HepG2 (cell line): ENCODE data around the gene SFXN5. TPM values are rescaled to one million over a fixed set of nuclear protein-coding genes. Genes with fewer than 3 reads are reported as not detected.
A peak's percentile ranks its signal among the peaks of the same experiment; 100 is the strongest.

Experiments
- CTCF ChIP-seq: sonication (generic); formaldehyde crosslinking; IDR thresholded peaks from 2 replicates; pipeline ENCODE4 v1.5.0; 2020; ENCODE audit warnings: mild to moderate bottlenecking, missing genetic modification reagents, moderate library complexity
- E2F5 ChIP-seq: sonication (generic); formaldehyde crosslinking; conservative IDR thresholded peaks from 2 replicates; pipeline ENCODE4 v1.4.0; 2020; ENCODE audit warnings: missing genetic modification reagents
- MIER3 ChIP-seq: IDR thresholded peaks from 2 replicates; pipeline ENCODE4 v1.6.1; 2016; ENCODE audit warnings: missing compliant biosample characterization, borderline replicate concordance
- MTA1 ChIP-seq: sonication (generic); formaldehyde crosslinking; IDR thresholded peaks from 2 replicates; pipeline ENCODE4 v1.4.0; 2020; ENCODE audit warnings: missing genetic modification reagents, mild to moderate bottlenecking, borderline replicate concordance
- NFATC3 ChIP-seq: sonication (generic); formaldehyde crosslinking; IDR thresholded peaks from 2 replicates; pipeline ENCODE4 v1.5.1; 2020; ENCODE audit warnings: mild to moderate bottlenecking, missing genetic modification reagents
- PAXIP1 ChIP-seq: sonication (generic); formaldehyde crosslinking; conservative IDR thresholded peaks from 2 replicates; pipeline ENCODE4 v1.4.0; 2020; ENCODE audit warnings: mild to moderate bottlenecking, missing genetic modification reagents, moderate library complexity
- RBFOX2 ChIP-seq: fragments of 200-400 bp; formaldehyde crosslinking; IDR thresholded peaks from 2 replicates; pipeline ENCODE4 v1.6.1; 2017; ENCODE audit warnings: low read depth, mild to moderate bottlenecking, low read length
- SKI ChIP-seq: fragments of 450-650 bp; IDR thresholded peaks from one replicate; pipeline ENCODE4 v1.6.1; 2018; ENCODE audit warnings: mild to moderate bottlenecking; ENCODE audit not compliant: partially characterized antibody
- SMAD3 ChIP-seq: sonication (generic); formaldehyde crosslinking; IDR thresholded peaks from 2 replicates; pipeline ENCODE4 v1.4.0; 2020; ENCODE audit warnings: missing genetic modification reagents
- SSRP1 ChIP-seq: IDR thresholded peaks from 2 replicates; pipeline ENCODE4 v1.6.1; 2016; ENCODE audit warnings: control low read depth
- STAT6 ChIP-seq: sonication (generic); formaldehyde crosslinking; IDR thresholded peaks from 2 replicates; pipeline ENCODE4 v1.4.0; 2020; ENCODE audit warnings: missing genetic modification reagents, mild to moderate bottlenecking, borderline replicate concordance
- TERF1 ChIP-seq: sonication (generic); formaldehyde crosslinking; IDR thresholded peaks from 2 replicates; pipeline ENCODE4 v1.8.0; 2022; ENCODE audit warnings: mild to moderate bottlenecking, missing genetic modification reagents, moderate library complexity
- ZBTB38 ChIP-seq: sonication (generic); formaldehyde crosslinking; IDR thresholded peaks from 2 replicates; pipeline ENCODE4 v1.5.1; 2020; ENCODE audit warnings: mild to moderate bottlenecking, missing genetic modification reagents
- ZFP41 ChIP-seq: sonication (generic); formaldehyde crosslinking; IDR thresholded peaks from 2 replicates; pipeline ENCODE4 v1.4.0; 2020; ENCODE audit warnings: mild to moderate bottlenecking, missing genetic modification reagents, borderline replicate concordance
- ZFP91 ChIP-seq: sonication (generic); formaldehyde crosslinking; IDR thresholded peaks from 2 replicates; pipeline ENCODE4 v1.9.0; 2022; ENCODE audit warnings: missing genetic modification reagents, mild to moderate bottlenecking, borderline replicate concordance
- ZNF772 ChIP-seq: sonication (generic); formaldehyde crosslinking; IDR thresholded peaks from 2 replicates; pipeline ENCODE4 v1.5.0; 2020; ENCODE audit warnings: mild to moderate bottlenecking, missing genetic modification reagents
- ZZZ3 ChIP-seq: sonication (generic); formaldehyde crosslinking; IDR thresholded peaks from 2 replicates; pipeline ENCODE4 v1.4.0; 2020; ENCODE audit warnings: missing genetic modification reagents, mild to moderate bottlenecking, borderline replicate concordance
- polyA plus RNA-seq, 8 experiments: library from polyadenylated mRNA; depleted of rRNA in 3 of 8; stranded (reverse) in 7 of 8; unstranded in 1 of 8; fragments of >200 nt; fragmentation: Illumina TruSeq in 4 of 8; extraction: Trizol in 4 of 8; gene quantifications; 2 replicates each; pipeline versions ENCODE4 v1.2.1 to v1.2.3, GENCODE V29; 2011 to 2016; ENCODE audit warnings: low read depth in 4 of 8, missing spikeins in 1 of 8, mixed read lengths in 1 of 8; ENCODE audit not compliant: insufficient read depth in 1 of 8
- total RNA-seq, 5 experiments: library from RNA; depleted of rRNA; stranded (reverse); fragments of >200 nt; fragmentation: Illumina TruSeq; extraction: Trizol; gene quantifications; 2 replicates each; pipeline ENCODE4 v1.2.3, GENCODE V29; 2016; ENCODE audit warnings: low read depth in 1 of 5

SFXN5 gene
- total and polyA plus RNA-seq, 2 of the 13 experiments (the other 11 are each of a cell fraction or from before 2014, with no cell fraction given): 34.9 to 37.4 TPM

- no peak for TF ChIP-seq ZZZ3 (CRISPR knock-in tag)
- TF ChIP-seq ZNF772 (CRISPR knock-in tag): no peak
- TF ChIP-seq SKI: peak; percentile 32
- peak; percentile 91 for TF ChIP-seq ZBTB38
- TF ChIP-seq STAT6: no peak
- TF ChIP-seq SMAD3 (CRISPR knock-in tag): no peak
- TF ChIP-seq E2F5: no peak
- TF ChIP-seq SSRP1 (CRISPR knock-in tag): no peak
- peak; percentile 73; the same call in 1 of the 2 replicates for TF ChIP-seq ZFP91 (CRISPR knock-in tag)
- no peak for TF ChIP-seq NFATC3 (CRISPR knock-in tag)
- no peak for TF ChIP-seq RBFOX2
- TF ChIP-seq MTA1 (CRISPR knock-in tag): peak; percentile 88
- TF ChIP-seq PAXIP1 (CRISPR knock-in tag): peak; percentile 78
- TF ChIP-seq ZFP41: no peak
- TF ChIP-seq TERF1: no peak
- TF ChIP-seq CTCF (CRISPR knock-in tag): 0 out of 2 replicates have a peak, but pooled peaks have one; percentile 7
- TF ChIP-seq MIER3 (CRISPR knock-in tag): 0 out of 2 replicates have a peak, but pooled peaks have one; percentile 45
Measured at GRCh38 chr2:73091164-73091563, 19.7 kb upstream of the SFXN5 start (continued).
